HL-60 (cell line): Measurements from ENCODE around the gene MFAP1.

ENCODE experiments used
- DNase-seq, 2 experiments: peaks; one replicate each; pipeline ENCODE4 v3.0.0-alpha.2; 2010 to 2020; ENCODE audit warnings: low read depth in 1 of 2, low spot score in 1 of 2
- H3K27ac ChIP-seq: fragments of 250-450 bp; sonication (Bioruptor Pico); replicated peaks from 2 replicates; pipeline ENCODE4 v1.5.1; 2020; ENCODE audit warnings: mild to moderate bottlenecking, moderate library complexity
- H3K27me3 ChIP-seq: fragments of 250-450 bp; sonication (Bioruptor Pico); 2 replicates; pipeline ENCODE4 v1.5.1; 2021; ENCODE audit warnings: mild to moderate bottlenecking, moderate library complexity; ENCODE audit not compliant: insufficient read depth, poor library complexity, severe bottlenecking
- H3K4me3 ChIP-seq: replicated peaks from 2 replicates; pipeline ENCODE4 v1.5.1; 2011; ENCODE audit warnings: mild to moderate bottlenecking, control low read depth, low read length; ENCODE audit not compliant: insufficient read depth
- CTCF ChIP-seq: IDR thresholded peaks from one replicate; pipeline ENCODE4 v1.5.1; 2011; ENCODE audit warnings: low read length, control low read depth, inconsistent platforms; ENCODE audit not compliant: insufficient read depth
- GABPA ChIP-seq: IDR thresholded peaks from 2 replicates; pipeline ENCODE4 v1.6.1; 2012; ENCODE audit warnings: low read depth
- POLR2AphosphoS5 ChIP-seq: IDR thresholded peaks from 2 replicates; pipeline ENCODE4 v1.6.1; 2012; ENCODE audit warnings: low read depth
- SPI1 ChIP-seq: IDR thresholded peaks from 2 replicates; pipeline ENCODE4 v1.6.1; 2012; ENCODE audit warnings: low read depth, mild to moderate bottlenecking, borderline replicate concordance
- TF ChIP-seq, protein P1 (sequence below): IDR thresholded peaks from 2 replicates; pipeline ENCODE4 v1.6.1; 2012; ENCODE audit warnings: low read depth; ENCODE audit not compliant: insufficient replicate concordance

Gene MFAP1

GRCh38 chr15:43769584-43770228 lies 54.8 kb downstream of the MFAP1 start:
- H3K27me3 ChIP-seq = no peaks in the 10 kb centered on the region
- TF ChIP-seq, protein P1, sequence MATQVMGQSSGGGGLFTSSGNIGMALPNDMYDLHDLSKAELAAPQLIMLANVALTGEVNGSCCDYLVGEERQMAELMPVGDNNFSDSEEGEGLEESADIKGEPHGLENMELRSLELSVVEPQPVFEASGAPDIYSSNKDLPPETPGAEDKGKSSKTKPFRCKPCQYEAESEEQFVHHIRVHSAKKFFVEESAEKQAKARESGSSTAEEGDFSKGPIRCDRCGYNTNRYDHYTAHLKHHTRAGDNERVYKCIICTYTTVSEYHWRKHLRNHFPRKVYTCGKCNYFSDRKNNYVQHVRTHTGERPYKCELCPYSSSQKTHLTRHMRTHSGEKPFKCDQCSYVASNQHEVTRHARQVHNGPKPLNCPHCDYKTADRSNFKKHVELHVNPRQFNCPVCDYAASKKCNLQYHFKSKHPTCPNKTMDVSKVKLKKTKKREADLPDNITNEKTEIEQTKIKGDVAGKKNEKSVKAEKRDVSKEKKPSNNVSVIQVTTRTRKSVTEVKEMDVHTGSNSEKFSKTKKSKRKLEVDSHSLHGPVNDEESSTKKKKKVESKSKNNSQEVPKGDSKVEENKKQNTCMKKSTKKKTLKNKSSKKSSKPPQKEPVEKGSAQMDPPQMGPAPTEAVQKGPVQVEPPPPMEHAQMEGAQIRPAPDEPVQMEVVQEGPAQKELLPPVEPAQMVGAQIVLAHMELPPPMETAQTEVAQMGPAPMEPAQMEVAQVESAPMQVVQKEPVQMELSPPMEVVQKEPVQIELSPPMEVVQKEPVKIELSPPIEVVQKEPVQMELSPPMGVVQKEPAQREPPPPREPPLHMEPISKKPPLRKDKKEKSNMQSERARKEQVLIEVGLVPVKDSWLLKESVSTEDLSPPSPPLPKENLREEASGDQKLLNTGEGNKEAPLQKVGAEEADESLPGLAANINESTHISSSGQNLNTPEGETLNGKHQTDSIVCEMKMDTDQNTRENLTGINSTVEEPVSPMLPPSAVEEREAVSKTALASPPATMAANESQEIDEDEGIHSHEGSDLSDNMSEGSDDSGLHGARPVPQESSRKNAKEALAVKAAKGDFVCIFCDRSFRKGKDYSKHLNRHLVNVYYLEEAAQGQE = no peak
- no peak for TF ChIP-seq GABPA
- TF ChIP-seq POLR2AphosphoS5 = no peak
- TF ChIP-seq SPI1 = no peak
- TF ChIP-seq CTCF = peak; percentile 88
- H3K4me3 ChIP-seq = no peak overlapping the region
- no peak overlapping the region for H3K27ac ChIP-seq
- DNase-seq = peak in 1 of 2 experiments; percentile 57

GRCh38 chr15:43763819-43764446 lies 60.6 kb downstream of the MFAP1 start:
- Histone ChIP-seq H3K27me3 (no peaks in the 10 kb centered on the region), H3K4me3 (no peak overlapping the region), H3K27ac (no peak overlapping the region)
- TF ChIP-seq POLR2AphosphoS5 (no peak), SPI1 (no peak), GABPA (no peak), CTCF (no peak)
- TF ChIP-seq, protein P1 = no peak
- no peak for DNase-seq

DNA sequence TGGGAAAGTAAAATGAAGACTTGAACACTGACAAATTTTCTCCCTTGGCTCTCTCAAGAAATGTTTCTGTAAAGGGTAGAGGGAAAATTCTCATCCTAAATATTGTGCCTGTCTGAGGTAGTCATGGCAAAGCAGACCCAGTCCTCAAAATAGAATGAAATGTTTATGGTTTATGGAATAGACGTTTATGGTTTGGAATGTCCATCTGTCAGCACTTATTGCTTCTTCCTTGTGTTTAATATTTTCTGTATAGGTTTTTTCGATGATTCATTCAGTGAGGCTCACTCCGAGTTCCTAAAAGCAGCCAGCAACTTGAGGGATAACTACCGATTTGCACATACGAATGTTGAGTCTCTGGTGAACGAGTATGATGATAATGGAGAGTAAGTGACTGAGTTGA lies 61.7 kb downstream of the MFAP1 start:
- Histone ChIP-seq H3K27ac (no peak overlapping the region), H3K4me3 (no peak overlapping the region), H3K27me3 (no peaks in the 10 kb centered on the region)
- no peak for DNase-seq
- TF ChIP-seq POLR2AphosphoS5 (no peak), CTCF (no peak), SPI1 (no peak), GABPA (no peak)
- TF ChIP-seq, protein P1 = no peak
